Trophoblast cell (in vitro differentiated cells and primary cell): ENCODE measurements around the gene KLHDC7B.
"Not testable (repeated sequence)": the region's sequence is repeated elsewhere in the genome, so short reads cannot be mapped to it uniquely, and the experiment has no call there.

Source experiments
- DNase-seq, 2 donors: peaks; one replicate each; pipeline ENCODE4 v3.0.0-alpha.2; 2016
- H2AFZ ChIP-seq: 2 replicates; pipeline ENCODE4 v1.6.1; 2013; ENCODE audit warnings: low read length, moderate library complexity, mild to moderate bottlenecking; ENCODE audit not compliant: insufficient read depth, poor library complexity
- H2AK5ac ChIP-seq: 2 replicates; pipeline ENCODE4 v1.6.1; 2013; ENCODE audit warnings: mild to moderate bottlenecking, low read length
- H2BK120ac ChIP-seq: 2 replicates; pipeline ENCODE4 v1.6.1; 2013; ENCODE audit warnings: low read length, mild to moderate bottlenecking, moderate library complexity; ENCODE audit not compliant: insufficient read depth, poor library complexity
- H2BK12ac ChIP-seq: 2 replicates; pipeline ENCODE4 v1.6.1; 2013; ENCODE audit warnings: mild to moderate bottlenecking, low read length, moderate library complexity
- H2BK5ac ChIP-seq: 2 replicates; pipeline ENCODE4 v1.6.1; 2013; ENCODE audit warnings: low read length, low read depth, moderate library complexity, mild to moderate bottlenecking; ENCODE audit not compliant: poor library complexity
- H3K14ac ChIP-seq: 2 replicates; pipeline ENCODE4 v1.6.1; 2013; ENCODE audit warnings: mild to moderate bottlenecking, low read length
- H3K18ac ChIP-seq: 2 replicates; pipeline ENCODE4 v1.6.1; 2013; ENCODE audit warnings: mild to moderate bottlenecking, low read length
- H3K23ac ChIP-seq: 2 replicates; pipeline ENCODE4 v1.6.1; 2013; ENCODE audit warnings: low read length
- H3K27ac ChIP-seq: 2 replicates; pipeline ENCODE4 v1.5.1; 2013; ENCODE audit warnings: low read depth, mild to moderate bottlenecking, inconsistent platforms, low read length, moderate library complexity
- H3K27me3 ChIP-seq: 2 replicates; pipeline ENCODE4 v1.6.1; 2013; ENCODE audit warnings: inconsistent platforms, mild to moderate bottlenecking, low read length, moderate library complexity; ENCODE audit not compliant: insufficient read depth
- H3K36me3 ChIP-seq, 2 experiments: 1 replicate in 1 of 2; 2 replicates in 1 of 2; pipeline ENCODE4 v1.6.1; 2013; ENCODE audit warnings: low read length in 2 of 2, mild to moderate bottlenecking in 2 of 2, moderate library complexity in 1 of 2; ENCODE audit not compliant: insufficient read depth in 2 of 2, control insufficient read depth in 1 of 2
- H3K4ac ChIP-seq: 2 replicates; pipeline ENCODE4 v1.6.1; 2013; ENCODE audit warnings: low read depth, mild to moderate bottlenecking, low read length, moderate library complexity
- H3K4me1 ChIP-seq, 2 experiments: 1 replicate in 1 of 2; 2 replicates in 1 of 2; pipeline ENCODE4 v1.6.1; 2013; ENCODE audit warnings: low read length in 2 of 2, mild to moderate bottlenecking in 2 of 2, moderate library complexity in 1 of 2; ENCODE audit not compliant: insufficient read depth in 2 of 2, control insufficient read depth in 1 of 2
- H3K4me2 ChIP-seq: 2 replicates; pipeline ENCODE4 v1.6.1; 2013; ENCODE audit warnings: inconsistent platforms, mild to moderate bottlenecking, low read length, moderate library complexity
- H3K4me3 ChIP-seq: 2 replicates; pipeline ENCODE4 v1.5.1; 2013; ENCODE audit warnings: mild to moderate bottlenecking, low read depth, low read length, inconsistent platforms
- H3K79me1 ChIP-seq: one replicate; pipeline ENCODE4 v1.6.1; 2013; ENCODE audit warnings: low read length
- H3K79me2 ChIP-seq: 2 replicates; pipeline ENCODE4 v1.6.1; 2013; ENCODE audit warnings: low read length, mild to moderate bottlenecking; ENCODE audit not compliant: control insufficient read depth, insufficient read depth, poor library complexity
- H3K9ac ChIP-seq: 2 replicates; pipeline ENCODE4 v1.6.1; 2013; ENCODE audit warnings: mild to moderate bottlenecking, low read length
- H3K9me3 ChIP-seq: 2 replicates; pipeline ENCODE4 v1.6.1; 2013; ENCODE audit warnings: low read depth, mild to moderate bottlenecking, control low read depth, inconsistent platforms, low read length; ENCODE audit not compliant: insufficient read depth
- H4K12ac ChIP-seq: 2 replicates; pipeline ENCODE4 v1.6.1; 2013; ENCODE audit warnings: low read depth, mild to moderate bottlenecking, low read length, moderate library complexity
- H4K8ac ChIP-seq: 2 replicates; pipeline ENCODE4 v1.6.1; 2013; ENCODE audit warnings: low read depth, mild to moderate bottlenecking, low read length, moderate library complexity
- H4K91ac ChIP-seq: one replicate; pipeline ENCODE4 v1.6.1; 2013; ENCODE audit warnings: low read depth, mild to moderate bottlenecking, low read length, moderate library complexity
- WGBS: extraction: QIAGEN DNeasy Blood & Tissue Kit; methylation state at CpG from one replicate; pipeline ENCODE4 v1.1.7; 2013; ENCODE audit warnings: missing lambda C conversion rate; ENCODE audit not compliant: insufficient read length, insufficient coverage; ENCODE audit errors: extremely low coverage; 5-methylcytosine and 5-hydroxymethylcytosine counted together

The KLHDC7B gene

GRCh38 chr22:50532824-50533796 is 12.6 kb upstream of the KLHDC7B start:
- peak in 1 of 2 donors; percentile 76 for DNase-seq
- Histone ChIP-seq H3K14ac (peak overlapping the region; percentile 71), H3K4ac (no peak overlapping the region), H3K4me3 (no peak overlapping the region), H2AK5ac (no peak overlapping the region), H2BK12ac (no peak overlapping the region), H3K79me1 (peaks cover 40% of the 10 kb centered on the region), H4K12ac (no peak overlapping the region), H2BK120ac (peak overlapping the region; percentile 95), H3K27me3 (no peaks in the 10 kb centered on the region), H3K18ac (no peak overlapping the region), H4K8ac (peak overlapping the region; percentile 74), H3K79me2 (peaks cover 17% of the 10 kb centered on the region), H3K4me2 (peak overlapping the region; percentile 50), H3K36me3 (no peaks in the 10 kb centered on the region), H3K4me1 (peaks cover 21 to 43% of the 10 kb centered on the region in 2 experiments), H3K9ac (no peak overlapping the region), H3K27ac (peak overlapping the region; percentile 98), H3K23ac (no peak overlapping the region), H4K91ac (peak overlapping the region; percentile 89), H3K9me3 (no peaks in the 10 kb centered on the region), H2AFZ (no peak overlapping the region), H2BK5ac (peak overlapping the region; percentile 97)
- no CpG with 5 or more reads among the region's 19 CpGs for WGBS

GRCh38 chr22:50533856-50534711 is 11.6 kb upstream of the KLHDC7B start:
- H3K23ac ChIP-seq, H3K9ac ChIP-seq, H3K18ac ChIP-seq, H2AFZ ChIP-seq, H3K27me3 ChIP-seq, H3K9me3 ChIP-seq, H4K12ac ChIP-seq, H3K4me3 ChIP-seq, H2AK5ac ChIP-seq, H3K36me3 ChIP-seq: not testable (repeated sequence)
- Histone ChIP-seq H4K8ac (peak overlapping the region; percentile 74), H3K4me1 (peaks cover 24 to 42% of the 10 kb centered on the region in 2 experiments), H3K79me2 (peaks cover 17% of the 10 kb centered on the region), H3K4me2 (peak overlapping the region; percentile 50), H3K4ac (peak overlapping the region; percentile 44), H2BK120ac (peak overlapping the region; percentile 83), H2BK5ac (peak overlapping the region; percentile 94), H3K79me1 (peaks cover 41% of the 10 kb centered on the region), H3K14ac (peak overlapping the region; percentile 67), H2BK12ac (peak overlapping the region; percentile 67), H4K91ac (peak overlapping the region; percentile 89), H3K27ac (peak overlapping the region; percentile 98)
- no CpG with 5 or more reads among the region's 21 CpGs for WGBS
- peak in 1 of 2 donors; percentile 62 for DNase-seq

GRCh38 chr22:50535113-50535512 is 10.6 kb upstream of the KLHDC7B start:
- H3K18ac ChIP-seq: peak overlapping the region; percentile 85
- H3K4me3 ChIP-seq: no peak overlapping the region
- H3K4me2 ChIP-seq: no peak overlapping the region
- peak overlapping the region; percentile 27 for H3K4ac ChIP-seq
- peaks cover 17% of the 10 kb centered on the region for H3K79me2 ChIP-seq
- H4K8ac ChIP-seq: peak overlapping the region; percentile 36
- H3K9ac ChIP-seq: no peak overlapping the region
- peak overlapping the region; percentile 79 for H2BK120ac ChIP-seq
- H3K23ac ChIP-seq: no peak overlapping the region
- peaks cover 30 to 35% of the 10 kb centered on the region in 2 experiments for H3K4me1 ChIP-seq
- H3K27me3 ChIP-seq: no peaks in the 10 kb centered on the region
- no peaks in the 10 kb centered on the region for H3K9me3 ChIP-seq
- no peak overlapping the region for H2AFZ ChIP-seq
- peaks cover 40% of the 10 kb centered on the region for H3K79me1 ChIP-seq
- no peak for DNase-seq
- peak overlapping the region; percentile 26 for H2BK5ac ChIP-seq
- H3K27ac ChIP-seq: no peak overlapping the region
- H3K14ac ChIP-seq: peak overlapping the region; percentile 67
- peak overlapping the region; percentile 88 for H4K91ac ChIP-seq
- H2BK12ac ChIP-seq: peak overlapping the region; percentile 95
- H2AK5ac ChIP-seq: peak overlapping the region; percentile 90
- H3K36me3 ChIP-seq: no peaks in the 10 kb centered on the region
- no CpG with 5 or more reads among the region's 8 CpGs for WGBS
- H4K12ac ChIP-seq: no peak overlapping the region

- H3K4ac ChIP-seq: no peak overlapping the region
Observed at GRCh38 chr22:50536226-50536625, 9.5 kb upstream of the KLHDC7B start.

More at GRCh38 chr22:50536226-50536625, 9.5 kb upstream of the KLHDC7B start:
- Histone ChIP-seq H3K14ac (no peak overlapping the region), H4K91ac (no peak overlapping the region), H3K4me3 (no peak overlapping the region), H3K4me2 (no peak overlapping the region), H3K9ac (no peak overlapping the region), H3K4me1 (peaks cover 24% of the 10 kb centered on the region in 2 experiments), H3K36me3 (no peaks in the 10 kb centered on the region), H2BK5ac (no peak overlapping the region), H3K9me3 (no peaks in the 10 kb centered on the region), H3K27me3 (no peaks in the 10 kb centered on the region), H3K79me1 (peaks cover 30% of the 10 kb centered on the region), H2AFZ (no peak overlapping the region), H2BK12ac (peak overlapping the region; percentile 6), H3K18ac (no peak overlapping the region), H3K23ac (no peak overlapping the region), H4K12ac (no peak overlapping the region), H4K8ac (no peak overlapping the region), H2AK5ac (no peak overlapping the region), H2BK120ac (no peak overlapping the region), H3K27ac (no peak overlapping the region), H3K79me2 (peaks cover 9% of the 10 kb centered on the region)
- DNase-seq: no peak
- no CpG with 5 or more reads among the region's 3 CpGs for WGBS
